ENCODE results near the gene TNS1. TPM values are rescaled to one million over a fixed set of nuclear protein-coding genes. Genes with fewer than 3 reads are reported as not detected.

Gene TNS1
- total RNA-seq, 2 donors from 2014 or later = 168 to 174 TPM

DNA sequence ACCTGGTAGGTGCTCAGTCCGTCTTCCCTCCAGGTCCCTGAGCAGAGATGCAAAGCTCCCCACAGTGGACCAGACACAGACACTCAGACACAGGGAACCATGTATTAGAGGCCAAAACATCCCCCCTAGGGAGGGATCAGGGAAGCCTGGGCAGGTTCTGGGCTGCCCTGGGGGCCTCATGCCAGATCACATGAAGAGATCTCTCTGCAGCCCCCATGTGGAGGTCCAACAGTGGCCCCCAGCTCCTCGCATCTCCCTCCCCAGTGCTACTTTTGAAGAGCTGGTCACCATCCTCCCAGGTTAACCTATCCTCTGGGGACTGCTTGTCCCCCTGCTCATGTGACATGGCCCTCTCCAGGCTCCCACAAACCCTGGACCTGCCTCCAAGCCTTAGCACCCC is 10.5 kb upstream of the TNS1 start:
- WGBS, 2 donors = 95 to 100% methylated on average over 1 to 2 of the region's 2 CpGs
- Histone ChIP-seq H3K36me3 (replicated peaks in 1 of 2; ENCODE audit: insufficient read depth in 1 of 2, low read depth in 2 of 2) (no peaks in the 10 kb centered on the region), H3K27ac (no peak overlapping the region), H3K27me3 (no peaks in the 10 kb centered on the region), H3K4me3 (no peak overlapping the region), H3K9me3 (no peaks in the 10 kb centered on the region), H3K4me1 (peaks cover 43% of the 10 kb centered on the region)
- no peak for ATAC-seq
- TF ChIP-seq POLR2A (IDR thresholded peaks at IDR 0.05) (no peak), CTCF (IDR thresholded peaks at IDR 0.05) (no peak)
- no peak for DNase-seq
- intact Hi-C loops (cut with DNase I) = no loop called here

DNA sequence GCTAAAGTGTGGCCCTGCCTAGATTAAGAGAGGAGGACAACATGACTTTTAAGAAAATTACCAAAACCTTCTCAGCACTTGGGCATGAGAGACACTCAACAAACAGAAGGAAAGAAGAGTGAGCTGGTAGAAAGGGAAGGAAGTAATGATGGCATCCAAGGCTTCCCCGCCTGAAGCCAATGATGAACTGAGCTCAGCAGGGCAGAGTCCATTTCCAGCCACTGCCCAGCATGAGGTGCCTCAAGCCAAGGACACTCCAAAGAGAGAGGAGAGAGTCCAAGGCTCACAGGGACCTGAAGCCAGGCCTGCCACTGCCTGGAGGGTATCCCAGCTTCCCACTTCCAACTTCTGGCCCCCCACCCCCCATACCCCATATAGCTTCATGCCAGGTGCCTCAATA is 9.5 kb upstream of the TNS1 start:
- DNase-seq = peak in 1 of 4 donors; percentile 44

DNA sequence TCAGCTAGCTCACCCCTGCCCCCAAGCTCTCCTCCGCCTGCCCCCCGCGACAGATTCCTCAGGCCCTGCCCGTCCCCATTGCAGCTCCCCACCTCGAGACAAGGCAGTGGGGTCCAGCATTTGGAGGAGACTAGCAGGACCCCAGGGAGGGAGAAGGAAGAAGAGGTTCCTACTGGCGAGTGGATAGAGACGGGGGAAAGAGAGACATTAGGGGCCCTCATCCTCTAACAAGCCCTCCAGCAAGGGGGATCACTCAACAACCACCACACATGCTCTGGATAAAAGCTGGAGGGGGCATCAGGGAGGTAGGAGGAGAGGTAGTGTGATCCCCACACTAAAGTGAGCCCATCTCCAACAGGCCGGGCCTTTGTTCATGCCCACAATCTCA is 8.9 kb upstream of the TNS1 start:
- H3K9me3 ChIP-seq = no peaks in the 10 kb centered on the region
- H3K36me3 ChIP-seq (replicated peaks in 1 of 2; ENCODE audit: insufficient read depth in 1 of 2, low read depth in 2 of 2) = no peaks in the 10 kb centered on the region
- ATAC-seq = no peak
- H3K4me1 ChIP-seq = peaks cover 27% of the 10 kb centered on the region
- no peak for DNase-seq
- intact Hi-C loops (cut with DNase I) = no loop called here
- WGBS, 2 donors = 73 to 79% methylated on average over 8 of the region's 8 CpGs
- no peak overlapping the region for H3K27ac ChIP-seq
- no peaks in the 10 kb centered on the region for H3K27me3 ChIP-seq
- no peak overlapping the region for H3K4me3 ChIP-seq
- no peak for TF ChIP-seq CTCF (IDR thresholded peaks at IDR 0.05)
- TF ChIP-seq POLR2A (IDR thresholded peaks at IDR 0.05) = no peak

More for the DNA sequence above, 9.5 kb upstream of the TNS1 start:
- Histone ChIP-seq H3K9me3 (no peaks in the 10 kb centered on the region), H3K36me3 (replicated peaks in 1 of 2; ENCODE audit: insufficient read depth in 1 of 2, low read depth in 2 of 2) (no peaks in the 10 kb centered on the region), H3K4me1 (peaks cover 33% of the 10 kb centered on the region), H3K27ac (no peak overlapping the region), H3K4me3 (no peak overlapping the region), H3K27me3 (no peaks in the 10 kb centered on the region)
- TF ChIP-seq POLR2A (IDR thresholded peaks at IDR 0.05) (no peak), CTCF (IDR thresholded peaks at IDR 0.05) (no peak)
- intact Hi-C loops (cut with DNase I) = no loop called here
- ATAC-seq = no peak
- WGBS, 2 donors = 35 to 67% methylated on average over 1 of the region's 1 CpG

DNA sequence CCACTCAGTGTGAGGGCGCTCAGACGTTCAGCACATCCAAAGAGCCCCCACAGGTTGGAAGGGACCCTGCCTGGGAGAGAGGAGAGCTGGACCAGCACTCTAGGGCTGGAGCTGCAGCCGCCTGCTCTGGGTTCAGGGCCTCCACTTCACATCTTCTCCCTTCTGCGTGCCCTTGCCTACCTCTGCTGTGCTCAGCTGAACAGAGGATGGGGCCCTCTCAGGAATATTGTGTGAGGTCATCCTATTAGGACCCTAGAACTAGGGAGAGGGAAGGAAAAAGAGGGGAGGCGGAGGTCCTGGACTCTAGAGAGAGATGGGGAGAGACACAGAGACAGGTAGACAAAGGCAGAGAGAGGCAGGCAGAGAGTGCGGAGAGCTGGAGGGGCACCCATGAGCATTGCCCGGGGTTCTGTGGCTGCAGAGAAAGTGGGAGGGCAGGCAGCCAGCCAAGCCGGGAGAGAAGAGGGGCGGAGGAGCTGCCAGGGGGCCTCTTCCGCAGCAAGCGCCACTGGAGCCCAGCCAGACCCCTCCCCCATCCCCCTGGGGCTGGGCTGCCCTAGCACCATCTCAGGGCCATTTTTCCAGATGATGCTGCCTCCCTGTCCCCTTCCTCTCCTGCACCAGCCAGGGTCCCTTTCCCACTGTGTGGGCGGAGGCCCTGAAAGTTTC is 8.3 kb upstream of the TNS1 start:
- intact Hi-C loops (cut with DNase I) = no loop called here
- ATAC-seq (no peak), DNase-seq (no peak)
- Histone ChIP-seq H3K9me3 (no peaks in the 10 kb centered on the region), H3K36me3 (replicated peaks in 1 of 2; ENCODE audit: insufficient read depth in 1 of 2, low read depth in 2 of 2) (no peaks in the 10 kb centered on the region), H3K4me3 (no peak overlapping the region), H3K27ac (no peak overlapping the region), H3K27me3 (no peaks in the 10 kb centered on the region), H3K4me1 (peaks cover 21% of the 10 kb centered on the region)
- WGBS, 2 donors = 68 to 69% methylated on average over 11 to 12 of the region's 12 CpGs
- no peak for TF ChIP-seq CTCF (IDR thresholded peaks at IDR 0.05)
- TF ChIP-seq POLR2A (IDR thresholded peaks at IDR 0.05) = no peak
